SK-N-SH treated with all-trans-retinoic acid at 6 μM for 48 hours (cell line): ENCODE data around the gene NUP205.
"Not testable (repeated sequence)": the region's sequence is repeated elsewhere in the genome, so short reads cannot be mapped to it uniquely, and the experiment has no call there.

Experiments used
- ARNTL ChIP-seq: fragments of 450-650 bp; formaldehyde crosslinking; IDR thresholded peaks from 2 replicates; pipeline ENCODE4 v1.5.0; 2020; ENCODE audit warnings: low read depth, mild to moderate bottlenecking, moderate library complexity, borderline replicate concordance
- CSDC2 ChIP-seq: fragments of 250-450 bp; sonication (Bioruptor Pico); IDR thresholded peaks from 2 replicates; pipeline ENCODE4 v1.5.0; 2020; ENCODE audit warnings: mild to moderate bottlenecking, moderate library complexity
- GLIS3 ChIP-seq: fragments of 250-450 bp; sonication (Bioruptor Pico); IDR thresholded peaks from 2 replicates; pipeline ENCODE4 v1.5.0; 2020; ENCODE audit warnings: mild to moderate bottlenecking, moderate library complexity
- OSR1 ChIP-seq: fragments of 250-450 bp; sonication (Bioruptor Pico); IDR thresholded peaks from 2 replicates; pipeline ENCODE4 v1.8.0; 2022; ENCODE audit warnings: moderate library complexity, mild to moderate bottlenecking, inconsistent platforms
- PATZ1 ChIP-seq: fragments of 250-450 bp; sonication (Bioruptor Pico); IDR thresholded peaks from 2 replicates; pipeline ENCODE4 v1.8.0; 2020; ENCODE audit warnings: mild to moderate bottlenecking, moderate library complexity, borderline replicate concordance
- RARB ChIP-seq: fragments of 250-450 bp; sonication (Bioruptor Pico); IDR thresholded peaks from 2 replicates; pipeline ENCODE4 v1.8.0; 2021; ENCODE audit warnings: mild to moderate bottlenecking, moderate library complexity
- SNAI2 ChIP-seq: fragments of 250-450 bp; sonication (Bioruptor Pico); IDR thresholded peaks from 2 replicates; pipeline ENCODE4 v1.5.0; 2020; ENCODE audit warnings: mild to moderate bottlenecking, moderate library complexity
- TCF4 ChIP-seq: fragments of 250-450 bp; sonication (Bioruptor Pico); IDR thresholded peaks from 2 replicates; pipeline ENCODE4 v1.8.0; 2021; ENCODE audit warnings: mild to moderate bottlenecking, moderate library complexity, borderline replicate concordance
- ZFP30 ChIP-seq: fragments of 450-650 bp; formaldehyde crosslinking; IDR thresholded peaks from 2 replicates; pipeline ENCODE4 v1.5.0; 2022; ENCODE audit warnings: mild to moderate bottlenecking, moderate library complexity

- not testable (repeated sequence) for TF ChIP-seq PATZ1 (CRISPR knock-in tag); GLIS3 (CRISPR knock-in tag); CSDC2; ARNTL (CRISPR knock-in tag); OSR1; SNAI2 (CRISPR knock-in tag); ZFP30 (CRISPR knock-in tag); RARB; TCF4 (CRISPR knock-in tag)
Measured at GRCh38 chr7:135668852-135669395, 111.2 kb downstream of the NUP205 start.
